HG03457 (cell line): Measurements from ENCODE around the gene PLXNC1.
"Not testable (repeated sequence)": the region's sequence is repeated elsewhere in the genome, so short reads cannot be mapped to it uniquely, and the experiment has no call there.

ENCODE experiments used
- ATAC-seq: cut with Tn5 transposase; IDR thresholded peaks from one replicate; pipeline ENCODE4 v1.9.1; 2021; ENCODE audit warnings: moderate number of reproducible peaks; ENCODE audit not compliant: unreplicated experiment

The PLXNC1 gene

DNA sequence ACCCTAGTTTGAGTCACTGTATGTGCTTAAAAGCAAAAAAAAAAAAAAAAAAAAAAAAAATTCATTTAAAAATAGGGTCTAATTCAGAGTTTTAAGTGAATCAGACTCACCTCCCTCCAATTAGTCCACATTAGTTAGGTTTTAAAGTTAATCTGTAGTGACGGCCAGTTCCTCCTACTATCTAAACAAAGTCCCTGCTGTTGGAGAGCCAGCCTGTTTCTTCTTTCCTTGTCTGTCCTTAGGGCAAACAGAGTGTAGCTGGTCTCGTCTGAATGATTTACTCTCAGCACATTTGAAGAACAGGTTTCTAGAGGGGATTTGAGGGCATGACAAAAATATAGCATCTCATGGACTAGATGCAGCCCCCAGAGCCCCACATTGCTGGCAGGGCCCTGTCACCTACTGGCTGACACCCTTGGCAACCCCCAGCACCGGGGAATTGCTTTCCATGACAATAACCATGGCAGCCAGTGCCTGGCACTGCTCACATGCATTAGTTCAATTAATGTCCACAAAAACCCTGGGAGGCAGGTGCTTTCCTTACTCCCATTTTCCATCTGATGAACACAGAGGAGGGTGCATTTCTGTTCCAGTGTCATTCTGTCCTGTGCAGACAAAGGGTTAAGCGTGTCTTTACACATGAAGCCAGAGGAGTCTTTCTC is 138.3 kb downstream of the PLXNC1 start:
- no peak for ATAC-seq

DNA sequence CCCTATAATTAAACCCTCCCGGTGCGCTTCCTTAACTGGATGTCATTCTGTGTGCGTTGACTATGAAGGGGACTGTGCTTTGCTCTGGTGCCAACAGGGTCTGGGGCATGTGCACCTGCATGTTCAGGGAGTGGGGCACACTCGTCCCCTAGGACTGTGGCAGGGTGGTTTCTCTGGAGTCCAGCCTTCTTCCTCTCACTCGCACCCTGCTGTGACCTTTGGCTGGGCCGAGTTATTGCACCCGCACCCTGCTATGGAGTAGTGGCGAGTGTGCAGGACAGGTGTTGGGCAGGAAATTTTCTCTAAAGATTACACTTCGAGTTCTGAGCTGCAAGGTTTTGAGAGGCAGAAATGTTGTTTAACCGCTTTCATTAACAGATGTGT is 138.9 kb downstream of the PLXNC1 start:
- ATAC-seq: no peak

DNA sequence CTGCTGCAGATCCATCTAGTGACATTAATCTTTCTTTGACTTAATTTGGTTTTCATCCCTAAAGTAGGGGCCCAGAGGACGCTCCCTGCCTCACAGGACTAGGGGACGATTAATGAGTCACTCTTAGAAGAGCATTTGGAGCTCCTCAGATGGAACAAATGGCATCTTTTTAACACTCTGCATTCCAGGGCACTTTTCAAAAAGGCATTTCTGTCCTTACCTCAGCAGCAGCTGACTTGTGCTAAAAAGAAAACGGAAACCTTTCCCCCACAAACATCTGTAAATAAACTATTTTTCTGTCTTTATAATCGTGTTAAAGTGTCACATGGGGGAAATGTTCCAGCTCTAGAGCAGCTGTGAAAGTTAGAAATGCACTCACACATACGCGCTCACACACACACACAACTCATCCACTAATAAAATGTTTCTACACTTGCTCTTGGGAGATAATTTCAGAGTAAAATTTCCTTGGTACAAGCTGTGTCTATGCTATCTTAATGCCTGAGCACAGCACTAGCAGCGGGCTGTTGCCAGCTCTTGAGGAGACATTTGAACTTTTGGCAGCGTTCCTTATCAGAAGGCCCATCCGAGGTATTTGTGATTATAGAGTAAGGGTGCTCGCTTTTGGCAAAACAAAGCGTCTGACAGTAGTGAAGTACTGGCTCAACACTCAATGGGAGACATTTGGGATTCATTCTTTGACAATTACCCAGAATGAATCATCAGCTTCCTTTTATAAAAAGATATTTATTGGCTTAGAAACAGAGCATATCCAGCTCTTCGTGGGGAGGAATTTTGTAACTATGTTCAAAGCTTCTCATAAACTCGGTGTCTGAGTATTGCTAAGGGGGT is 141.3 kb downstream of the PLXNC1 start:
- ATAC-seq: no peak

DNA sequence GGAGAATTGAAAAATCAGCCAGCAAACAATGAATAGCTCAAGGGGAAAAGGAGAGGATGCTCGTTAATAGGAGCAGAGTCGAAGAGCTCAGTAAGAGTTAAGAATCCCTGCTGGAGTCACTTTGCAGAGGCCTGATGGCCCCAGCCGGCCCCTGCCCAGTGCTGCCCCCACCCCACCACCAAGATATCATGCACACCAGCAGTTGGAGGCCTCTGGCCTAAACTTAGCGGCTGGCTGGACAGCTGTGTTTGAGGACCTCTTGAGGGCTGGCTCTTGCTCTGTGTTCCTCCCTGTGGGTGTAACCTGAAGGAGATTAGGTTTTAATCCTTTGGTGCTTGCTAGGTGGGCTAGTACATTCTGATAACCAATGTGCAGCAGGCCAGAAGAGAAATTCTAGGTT is 142.0 kb downstream of the PLXNC1 start:
- no peak for ATAC-seq

DNA sequence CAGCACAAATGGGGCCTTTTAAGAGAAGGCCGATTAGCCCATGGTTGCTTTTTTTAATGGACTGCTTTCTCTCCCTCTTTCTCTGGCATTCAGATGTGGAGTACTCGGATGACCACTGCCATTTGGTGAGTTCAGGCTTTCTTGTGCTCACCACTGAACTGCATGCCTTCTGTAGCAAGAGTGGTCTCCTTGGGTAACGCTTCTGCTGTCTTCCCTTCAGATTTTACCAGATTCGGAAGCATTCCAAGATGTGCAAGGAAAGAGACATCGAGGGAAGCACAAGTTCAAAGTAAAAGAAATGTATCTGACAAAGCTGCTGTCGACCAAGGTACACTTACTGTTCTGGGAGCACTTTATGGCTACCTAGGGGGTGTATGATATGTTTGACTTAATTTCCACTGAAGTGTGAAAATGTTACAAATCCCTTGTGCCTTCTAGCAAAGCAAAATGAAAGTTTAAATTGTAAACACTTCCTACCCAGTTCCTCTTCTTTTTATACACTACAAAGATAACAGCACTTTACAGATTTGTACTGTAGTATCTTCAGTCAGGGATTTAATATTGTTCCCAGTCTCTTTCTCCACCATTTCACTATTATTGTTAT is 148.8 kb downstream of the PLXNC1 start:
- ATAC-seq: no peak

DNA sequence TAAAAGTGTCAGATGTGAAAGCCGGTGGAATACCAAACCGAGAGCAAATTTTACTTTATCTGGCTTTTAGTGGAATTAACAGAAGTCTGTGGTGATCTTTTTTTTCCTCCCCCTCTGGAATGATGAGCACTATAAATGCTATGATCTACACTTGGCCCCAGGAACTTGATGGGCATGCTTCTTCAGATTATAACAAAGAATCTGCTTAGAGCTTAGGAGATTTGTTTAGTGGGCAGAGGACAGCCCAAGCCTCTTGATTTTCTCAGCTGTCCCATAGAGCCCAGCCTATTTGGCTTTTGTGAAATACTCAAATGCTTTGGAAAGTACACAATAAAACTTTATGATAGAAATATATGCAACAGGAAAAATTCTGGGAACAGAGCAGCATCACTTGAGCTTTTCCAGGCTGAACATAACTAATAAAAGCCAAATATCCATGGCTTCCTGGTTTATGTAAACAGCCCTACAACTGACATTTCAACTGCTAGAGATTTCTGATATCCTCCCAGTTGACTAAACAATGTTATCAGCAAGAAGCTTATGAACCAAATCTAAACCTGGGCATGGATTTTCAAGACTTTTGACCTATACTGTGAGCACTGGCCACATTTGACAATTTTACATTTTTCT is 149.6 kb downstream of the PLXNC1 start:
- ATAC-seq: no peak

DNA sequence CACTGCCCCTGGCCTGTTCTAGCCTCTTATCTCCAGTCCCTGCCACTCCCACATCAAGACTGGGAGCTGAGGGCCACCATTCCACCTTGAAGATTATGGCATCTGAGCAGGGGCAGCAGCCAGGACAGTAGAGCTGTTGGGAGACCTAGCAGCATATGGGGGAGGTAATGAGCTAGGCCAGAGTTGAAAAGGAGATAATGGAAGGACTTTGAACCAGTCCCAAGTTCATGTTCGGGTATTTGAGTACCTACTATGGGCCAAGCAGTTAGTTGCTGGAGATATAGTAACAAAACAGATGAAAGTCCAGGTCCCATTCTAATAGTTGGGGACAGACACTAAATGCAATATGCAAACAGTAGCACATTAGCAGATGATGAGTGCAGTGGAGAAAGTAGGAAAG is 151.5 kb downstream of the PLXNC1 start:
- ATAC-seq: no peak

DNA sequence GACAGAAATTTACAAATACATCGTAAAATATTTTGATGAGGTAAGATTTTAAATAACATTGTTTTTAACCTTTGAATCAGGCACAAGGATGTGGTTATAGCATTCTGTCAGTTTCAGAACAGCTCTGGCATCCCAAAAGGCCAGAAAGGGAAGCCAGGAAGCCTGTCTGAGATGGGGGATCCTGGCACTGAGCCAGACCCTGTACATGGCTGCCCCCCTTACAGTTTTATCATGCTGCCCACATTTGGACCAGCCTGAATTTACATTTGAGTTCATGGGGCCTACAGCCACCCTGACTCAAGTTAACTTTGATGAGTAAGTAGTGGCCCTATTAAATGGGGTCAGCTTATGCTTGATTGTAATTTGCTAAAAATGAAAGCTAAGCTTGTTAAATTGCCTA is 155.6 kb downstream of the PLXNC1 start:
- ATAC-seq: no peak

DNA sequence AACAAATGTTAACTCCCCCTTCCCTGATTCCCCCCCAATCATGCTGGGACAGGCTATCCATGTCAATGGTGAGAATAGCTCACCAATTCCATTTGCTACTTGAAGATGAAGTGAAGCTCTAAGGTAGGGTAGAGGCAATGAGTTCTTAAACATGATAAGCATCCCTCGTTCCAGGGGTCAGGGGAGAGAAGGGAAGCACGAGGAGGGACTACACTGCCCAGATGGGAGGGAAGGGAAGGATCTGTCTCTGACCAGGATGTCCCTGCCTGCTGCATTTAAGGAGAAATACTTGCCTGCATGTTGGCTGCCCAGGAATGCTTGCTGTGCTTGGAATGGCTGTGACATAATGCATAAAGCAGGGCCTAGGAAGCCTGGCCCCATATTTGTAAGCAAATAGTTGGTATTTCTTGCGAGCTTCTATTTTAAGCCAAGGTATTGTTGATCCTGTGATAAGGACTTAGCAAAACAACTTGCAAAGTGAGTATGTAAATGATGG is 156.2 kb downstream of the PLXNC1 start:
- no peak for ATAC-seq

DNA sequence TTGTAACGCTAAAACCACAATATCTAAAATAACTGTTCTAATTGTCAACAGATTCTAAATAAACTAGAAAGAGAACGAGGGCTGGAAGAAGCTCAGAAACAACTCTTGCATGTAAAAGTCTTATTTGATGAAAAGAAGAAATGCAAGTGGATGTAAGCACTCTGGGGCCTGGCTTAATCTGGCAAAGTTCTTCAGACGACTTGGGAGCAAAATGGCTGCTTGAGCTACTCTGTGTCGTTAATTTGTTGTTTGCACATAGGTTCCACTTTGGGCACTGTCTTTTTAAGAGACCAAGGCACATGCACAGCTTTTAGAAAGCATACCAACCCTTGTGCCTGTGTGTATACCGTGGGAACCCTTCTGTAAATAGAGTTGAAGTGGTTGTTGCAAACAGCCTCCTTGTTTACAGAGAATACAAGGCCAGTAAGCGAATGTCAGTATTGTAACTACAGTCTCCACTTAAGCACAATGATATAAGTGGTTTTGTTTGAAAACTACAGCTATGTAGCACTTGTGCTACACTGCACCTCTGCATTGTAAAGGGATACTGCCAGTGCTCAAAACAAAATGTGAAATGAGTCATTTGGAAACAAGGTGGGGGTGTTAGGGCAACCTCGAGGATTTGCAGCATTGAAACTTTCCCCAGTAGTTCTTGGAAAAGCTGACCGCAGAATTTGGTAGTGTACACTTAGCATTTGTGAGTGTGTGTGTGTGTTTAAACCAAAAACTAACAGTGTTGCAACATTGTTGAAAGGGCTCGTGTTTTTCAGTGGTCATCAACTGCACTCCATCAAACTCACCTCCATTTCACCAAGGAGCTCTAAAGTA is 157.0 kb downstream of the PLXNC1 start:
- ATAC-seq: no peak

DNA sequence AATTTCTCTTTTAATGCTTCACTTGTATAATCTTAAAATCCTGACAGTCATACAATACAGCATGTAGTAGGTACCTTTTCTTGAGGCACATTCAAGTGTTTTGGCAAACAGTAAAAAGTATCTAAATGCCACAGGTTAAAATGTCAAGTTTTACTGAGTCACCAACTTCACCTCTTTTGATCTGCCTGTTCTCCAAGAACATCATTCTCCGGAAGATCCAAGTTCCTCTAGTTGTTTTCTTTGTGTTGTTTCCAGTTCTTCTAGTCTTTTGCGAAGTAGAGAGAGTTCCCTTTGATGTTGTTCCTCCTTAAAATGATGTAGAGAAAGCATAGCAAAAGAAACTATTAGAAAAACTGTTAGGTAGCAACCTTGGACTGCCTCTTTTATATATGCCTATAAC is 160.2 kb downstream of the PLXNC1 start:
- ATAC-seq: no peak

DNA sequence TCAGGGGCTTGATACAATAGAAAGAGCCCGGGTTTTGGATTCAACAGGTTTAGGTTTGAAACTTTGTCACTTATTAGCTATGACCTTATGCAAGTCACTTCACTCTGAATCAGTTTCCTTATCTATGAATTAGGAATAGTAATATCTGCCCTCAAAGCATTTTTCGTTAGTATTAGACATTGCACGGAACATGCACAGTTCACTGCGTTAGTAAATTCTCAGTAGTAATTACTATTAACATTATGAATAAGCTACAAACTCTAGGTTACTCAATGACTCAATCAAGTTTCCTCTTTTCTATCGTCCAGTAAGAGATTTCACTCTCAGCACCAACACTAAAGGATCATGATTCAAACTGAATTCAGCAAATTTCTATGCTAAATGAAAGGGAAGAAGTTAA is 161.0 kb downstream of the PLXNC1 start:
- peak; percentile 60 for ATAC-seq

DNA sequence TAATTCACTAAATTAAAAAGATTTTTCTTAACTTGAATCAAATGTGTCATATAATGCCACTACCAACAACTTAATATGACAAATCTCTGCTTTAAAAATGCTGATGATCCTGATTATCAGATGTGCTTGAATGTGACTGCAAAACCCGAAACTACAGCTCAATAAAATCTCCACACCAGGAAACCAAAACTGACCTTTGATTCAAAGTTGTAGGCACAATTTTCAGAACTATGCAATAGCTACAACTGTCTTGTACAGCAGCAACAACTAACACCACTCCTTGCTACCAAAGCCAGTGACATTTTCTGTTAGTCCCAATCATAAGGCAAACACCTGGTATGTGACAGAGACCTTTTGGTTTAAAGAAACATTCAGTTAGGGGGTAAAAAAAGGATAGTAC is 164.0 kb downstream of the PLXNC1 start:
- ATAC-seq: no peak

DNA sequence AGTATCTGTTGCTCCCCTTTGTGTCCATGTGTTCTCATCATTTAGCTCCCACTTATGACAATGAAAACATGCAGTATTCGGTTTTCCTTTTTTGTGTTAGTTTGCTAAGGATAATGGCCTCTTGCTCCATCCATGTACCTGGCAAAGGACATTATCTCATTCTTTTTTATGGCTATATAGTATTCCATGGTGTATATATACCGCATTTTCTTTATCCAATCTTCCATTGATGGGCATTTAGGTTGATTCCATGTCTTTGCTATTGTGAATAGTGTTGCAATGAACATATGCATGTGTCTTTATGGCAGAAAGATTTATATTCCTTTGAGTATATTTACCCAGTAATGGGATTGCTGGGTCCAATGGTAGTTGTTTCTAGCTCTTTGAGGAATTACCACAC is 168.2 kb downstream of the PLXNC1 start:
- not testable (repeated sequence) for ATAC-seq

DNA sequence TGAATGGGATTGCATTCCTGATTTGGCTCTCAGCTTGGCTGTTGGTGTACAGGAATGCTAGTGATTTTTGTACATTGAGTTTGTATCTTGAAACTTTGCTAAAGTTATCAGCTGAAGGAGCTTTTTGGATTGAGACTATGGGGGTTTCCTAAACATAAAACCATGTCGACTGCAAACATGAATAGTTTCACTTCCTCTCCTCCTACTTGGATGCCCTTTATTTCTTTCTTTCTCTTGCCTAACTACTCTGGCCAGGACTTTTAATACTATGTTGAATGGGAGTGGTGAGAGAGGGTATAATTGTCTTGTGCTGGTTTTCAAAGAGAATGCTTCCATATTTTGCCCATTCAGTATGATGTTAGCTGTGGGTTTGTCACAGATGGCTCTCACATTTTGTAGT is 169.8 kb downstream of the PLXNC1 start:
- peak; percentile 66 for ATAC-seq

DNA sequence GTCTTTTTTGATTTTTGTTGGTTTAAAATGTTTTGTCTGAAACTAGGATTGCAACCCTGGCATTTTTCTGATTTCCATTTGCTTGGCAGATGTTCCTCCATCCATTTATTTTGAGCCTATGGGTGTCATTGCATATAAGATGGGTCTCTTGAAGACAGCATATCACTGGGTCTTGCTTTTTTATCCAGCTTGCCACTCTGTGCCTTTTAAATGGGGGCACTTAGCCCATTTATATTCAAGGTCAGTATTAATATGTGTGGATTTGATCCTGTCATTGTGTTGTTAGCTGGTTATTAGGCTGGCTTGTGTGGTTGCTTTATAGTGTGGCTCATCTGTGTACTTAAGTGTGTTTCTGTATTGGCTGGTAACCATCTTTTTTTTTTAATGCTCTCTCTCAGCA is 171.7 kb downstream of the PLXNC1 start:
- no peak for ATAC-seq

DNA sequence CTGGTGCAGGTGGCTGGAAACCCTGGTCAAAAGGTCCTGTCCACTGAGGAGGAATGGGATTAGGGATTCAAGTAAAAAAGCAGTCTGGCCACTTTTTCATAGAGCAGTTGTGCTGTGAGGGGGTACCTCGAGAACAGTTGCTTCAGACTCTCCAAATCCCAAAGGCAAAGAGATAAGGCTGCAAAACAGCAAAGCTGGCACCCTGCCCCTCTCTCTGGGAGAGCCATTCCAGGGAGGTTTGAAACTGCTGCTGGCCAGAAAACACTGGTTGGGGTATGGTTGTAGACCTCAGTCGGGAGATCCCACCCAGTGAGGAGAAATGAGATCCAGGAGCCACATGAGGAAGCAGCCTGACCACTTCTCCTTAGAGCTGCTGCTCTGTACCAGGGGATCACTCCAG is 174.0 kb downstream of the PLXNC1 start:
- ATAC-seq: no peak

DNA sequence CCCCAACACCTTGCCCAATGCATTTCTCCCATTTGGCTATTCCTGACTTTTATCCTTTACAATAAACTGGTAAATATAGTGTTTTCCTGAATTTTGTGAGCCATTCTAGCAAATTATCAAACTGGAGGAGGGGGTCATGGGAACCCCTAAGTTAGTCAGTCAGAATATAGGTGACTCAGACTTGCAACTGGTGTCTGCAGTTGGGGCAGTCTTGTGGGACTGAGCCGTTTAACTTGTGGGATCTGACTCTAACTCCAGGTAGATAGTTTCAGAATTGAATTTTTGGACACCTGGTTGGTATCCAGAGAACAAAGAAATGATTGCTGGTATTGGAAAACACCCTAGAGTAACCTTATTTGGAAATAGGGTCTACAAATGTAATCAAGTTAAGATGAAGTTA is 177.9 kb downstream of the PLXNC1 start:
- ATAC-seq: no peak

DNA sequence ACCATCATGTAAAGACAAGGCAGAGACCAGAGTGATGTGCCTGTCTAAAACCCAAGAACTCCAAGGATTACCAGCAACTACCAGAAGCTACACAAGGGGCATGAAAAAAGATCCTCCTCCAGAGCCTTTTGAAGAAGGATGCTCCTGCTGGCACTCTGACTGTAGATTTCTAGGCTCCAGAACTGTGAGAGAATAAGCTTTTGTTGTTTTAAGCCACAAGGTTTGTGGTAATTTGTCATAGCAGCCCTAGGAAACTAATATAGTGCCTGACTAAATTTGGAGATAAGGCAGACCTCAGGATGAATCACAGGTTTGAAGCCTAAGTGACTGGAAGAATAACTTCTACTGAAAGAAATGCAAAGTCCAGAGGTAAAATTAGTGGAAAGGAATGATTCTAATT is 178.3 kb downstream of the PLXNC1 start:
- no peak for ATAC-seq

DNA sequence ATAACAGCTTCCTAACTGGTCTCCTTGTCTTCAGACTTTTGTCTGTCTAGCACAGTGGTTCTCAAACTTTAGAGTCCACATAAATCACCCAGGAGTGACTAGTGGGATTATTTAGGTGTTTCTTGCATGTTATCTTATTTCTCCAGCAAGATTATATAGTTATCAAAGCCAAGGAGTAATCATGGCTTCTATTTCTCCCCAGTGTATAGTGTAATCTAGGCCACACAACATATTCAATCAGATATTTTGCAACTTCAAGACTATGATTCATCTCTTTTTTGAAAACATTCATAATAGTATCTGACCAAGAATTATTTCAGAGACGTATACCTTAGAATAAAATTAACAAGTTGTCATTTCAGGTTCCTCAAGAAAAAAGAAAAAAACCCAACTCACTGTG is 179.4 kb downstream of the PLXNC1 start:
- no peak for ATAC-seq

DNA sequence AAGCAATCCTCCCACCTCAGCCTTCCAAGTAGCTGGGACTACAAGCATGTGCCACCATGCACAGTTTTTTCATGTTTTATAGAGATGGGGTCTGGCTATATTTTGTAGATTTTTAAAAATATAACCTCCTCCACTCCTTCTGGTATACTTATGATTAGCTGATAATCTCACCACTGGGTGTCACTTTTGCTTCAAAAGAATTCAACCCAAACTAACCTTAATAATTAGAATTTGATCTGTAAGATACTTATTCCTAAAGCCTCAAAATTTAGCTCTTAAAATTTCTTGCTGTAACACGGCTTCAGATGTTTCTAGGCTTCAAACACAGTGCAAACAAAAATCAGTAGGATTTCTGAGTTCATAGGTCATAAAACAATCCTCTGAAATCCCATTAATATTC is 181.0 kb downstream of the PLXNC1 start:
- no peak for ATAC-seq
